Measurements from ENCODE around the gene BTBD8. TPM values are rescaled to one million over a fixed set of nuclear protein-coding genes. Genes with fewer than 3 reads are reported as not detected.

Gene BTBD8
- total RNA-seq, 1 donor from 2014 or later: 3.6 TPM

DNA sequence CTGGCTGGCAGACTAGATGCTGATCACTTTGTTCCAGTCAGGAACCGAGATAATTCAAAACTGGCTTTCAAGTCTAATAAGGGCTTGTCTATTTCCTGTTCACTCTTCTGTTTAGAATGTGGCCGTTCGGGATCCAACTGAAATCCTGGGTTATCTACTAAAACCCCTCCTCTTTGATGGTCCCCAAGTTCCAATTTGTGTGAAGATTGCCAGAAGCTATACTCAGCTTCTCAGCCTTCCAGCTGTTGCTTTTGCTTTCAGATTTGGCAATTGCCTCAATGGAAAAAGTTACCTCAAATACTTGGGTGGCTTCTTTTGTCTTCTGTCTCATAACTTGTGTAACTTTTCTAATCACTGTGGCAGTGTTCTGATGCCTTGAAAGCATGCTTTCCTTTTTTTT lies 43.7 kb downstream of the BTBD8 start:
- no peaks in the 10 kb centered on the region for H3K27me3 ChIP-seq
- no peak overlapping the region for H3K27ac ChIP-seq
- TF ChIP-seq, protein P1, sequence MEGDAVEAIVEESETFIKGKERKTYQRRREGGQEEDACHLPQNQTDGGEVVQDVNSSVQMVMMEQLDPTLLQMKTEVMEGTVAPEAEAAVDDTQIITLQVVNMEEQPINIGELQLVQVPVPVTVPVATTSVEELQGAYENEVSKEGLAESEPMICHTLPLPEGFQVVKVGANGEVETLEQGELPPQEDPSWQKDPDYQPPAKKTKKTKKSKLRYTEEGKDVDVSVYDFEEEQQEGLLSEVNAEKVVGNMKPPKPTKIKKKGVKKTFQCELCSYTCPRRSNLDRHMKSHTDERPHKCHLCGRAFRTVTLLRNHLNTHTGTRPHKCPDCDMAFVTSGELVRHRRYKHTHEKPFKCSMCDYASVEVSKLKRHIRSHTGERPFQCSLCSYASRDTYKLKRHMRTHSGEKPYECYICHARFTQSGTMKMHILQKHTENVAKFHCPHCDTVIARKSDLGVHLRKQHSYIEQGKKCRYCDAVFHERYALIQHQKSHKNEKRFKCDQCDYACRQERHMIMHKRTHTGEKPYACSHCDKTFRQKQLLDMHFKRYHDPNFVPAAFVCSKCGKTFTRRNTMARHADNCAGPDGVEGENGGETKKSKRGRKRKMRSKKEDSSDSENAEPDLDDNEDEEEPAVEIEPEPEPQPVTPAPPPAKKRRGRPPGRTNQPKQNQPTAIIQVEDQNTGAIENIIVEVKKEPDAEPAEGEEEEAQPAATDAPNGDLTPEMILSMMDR (IDR thresholded peaks at IDR 0.05): no peak
- no peak for DNase-seq (ENCODE audit: low spot score in 2 of 2)
- H3K9me3 ChIP-seq: no peaks in the 10 kb centered on the region
- no peak overlapping the region for H3K4me3 ChIP-seq
- intact Hi-C loops (cut with DNase I): no loop called here
- H3K4me1 ChIP-seq: no peaks in the 10 kb centered on the region
- H3K36me3 ChIP-seq: peaks cover 0 to 3% of the 10 kb centered on the region in 2 donors

DNA sequence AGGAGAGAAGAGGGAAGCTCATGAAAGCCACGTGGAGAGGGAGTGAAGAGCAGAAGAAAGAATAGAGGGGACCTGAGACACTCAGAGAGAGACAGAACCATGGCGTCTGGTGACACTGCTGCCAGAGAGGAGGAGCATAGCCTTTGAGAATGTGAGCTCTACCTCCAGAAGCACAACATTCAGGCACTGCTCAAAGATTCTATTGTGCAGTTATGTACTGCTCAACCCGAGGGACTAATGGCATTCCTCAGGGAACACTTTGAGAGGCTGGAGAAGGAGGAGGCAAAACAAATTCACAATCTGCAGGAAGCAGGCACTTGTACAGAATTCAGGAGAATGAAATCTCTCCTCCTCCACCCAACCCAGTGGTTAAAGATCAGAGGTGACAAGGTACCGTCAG lies 45.1 kb downstream of the BTBD8 start:
- H3K36me3 ChIP-seq: peaks cover 0 to 5% of the 10 kb centered on the region in 2 donors
- H3K27ac ChIP-seq: no peak overlapping the region
- no peaks in the 10 kb centered on the region for H3K27me3 ChIP-seq
- no peak for DNase-seq (ENCODE audit: low spot score in 2 of 2)
- H3K9me3 ChIP-seq: no peaks in the 10 kb centered on the region
- TF ChIP-seq, protein P1 (IDR thresholded peaks at IDR 0.05): no peak
- H3K4me3 ChIP-seq: no peak overlapping the region
- intact Hi-C loops (cut with DNase I): no loop called here
- H3K4me1 ChIP-seq: no peaks in the 10 kb centered on the region

DNA sequence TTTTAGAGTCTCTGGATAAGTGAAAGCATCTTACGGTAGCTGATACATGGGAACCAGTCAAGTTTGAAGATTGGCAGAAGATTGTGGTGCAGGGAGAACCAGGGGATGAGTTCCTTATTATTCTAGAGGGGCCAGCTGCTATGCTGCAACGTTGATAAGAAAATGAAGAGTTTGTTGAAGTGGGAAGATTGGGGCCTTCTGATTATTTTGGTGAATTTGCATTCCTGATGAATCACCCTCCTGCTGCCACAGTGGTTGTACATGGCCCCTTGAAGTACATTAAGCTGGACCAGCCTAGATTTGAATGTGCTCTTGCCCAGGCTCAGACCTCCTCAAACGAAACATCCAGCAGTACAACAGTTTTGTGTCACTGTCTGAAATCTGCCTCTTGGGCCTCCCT lies 45.9 kb downstream of the BTBD8 start:
- Histone ChIP-seq H3K27me3 (no peaks in the 10 kb centered on the region), H3K27ac (no peak overlapping the region), H3K9me3 (no peaks in the 10 kb centered on the region), H3K4me1 (no peaks in the 10 kb centered on the region), H3K36me3 (peaks cover 5 to 12% of the 10 kb centered on the region in 2 donors), H3K4me3 (no peak overlapping the region)
- TF ChIP-seq, protein P1 (IDR thresholded peaks at IDR 0.05): no peak
- no peak for DNase-seq (ENCODE audit: low spot score in 2 of 2)
- intact Hi-C loops (cut with DNase I): no loop called here

DNA sequence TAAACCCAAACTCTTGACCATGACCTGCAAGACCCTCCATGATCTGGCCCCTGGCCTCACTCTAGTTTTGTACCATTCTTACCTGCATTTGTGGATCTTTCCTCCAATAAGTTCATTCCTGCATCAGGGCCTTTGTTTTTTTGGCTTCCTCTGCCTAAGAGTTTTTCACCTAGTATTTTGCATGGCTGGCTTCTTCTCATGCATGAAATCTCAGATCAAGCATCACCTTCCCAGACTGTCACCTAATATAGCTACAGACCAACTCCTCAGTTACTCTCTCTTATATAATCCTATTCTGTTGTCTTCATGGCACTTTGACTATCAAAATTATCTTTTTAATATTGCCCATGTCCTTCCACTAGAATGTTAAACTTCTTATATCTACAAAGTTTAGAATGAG lies 54.2 kb downstream of the BTBD8 start:
- H3K36me3 ChIP-seq: peaks cover 5 to 15% of the 10 kb centered on the region in 2 donors
- DNase-seq (ENCODE audit: low spot score in 2 of 2): no peak
- H3K4me3 ChIP-seq: no peak overlapping the region
- no peaks in the 10 kb centered on the region for H3K4me1 ChIP-seq
- H3K27me3 ChIP-seq: no peaks in the 10 kb centered on the region
- intact Hi-C loops (cut with DNase I): no loop called here
- TF ChIP-seq, protein P1 (IDR thresholded peaks at IDR 0.05): no peak
- H3K9me3 ChIP-seq: no peaks in the 10 kb centered on the region
- H3K27ac ChIP-seq: no peak overlapping the region

DNA sequence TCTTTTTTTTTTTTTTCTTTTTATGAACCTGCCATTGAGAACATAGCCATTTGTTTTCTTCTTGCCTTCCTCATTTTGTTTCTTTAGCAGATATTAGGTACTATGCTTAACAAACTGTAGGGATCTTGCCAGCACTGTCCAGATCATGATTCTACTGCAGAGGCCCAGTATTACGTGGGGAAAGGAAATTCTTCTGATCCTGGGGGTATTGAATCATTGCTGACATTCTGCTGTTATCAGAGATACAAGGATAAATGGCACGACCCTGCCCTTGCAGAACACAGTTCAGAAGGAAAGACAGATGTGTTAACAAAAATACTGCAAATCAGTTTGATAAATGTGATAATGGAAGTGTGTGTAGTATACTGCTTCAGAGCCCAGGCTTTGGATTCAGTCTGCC lies 56.2 kb downstream of the BTBD8 start:
- H3K9me3 ChIP-seq: no peaks in the 10 kb centered on the region
- no peak for DNase-seq (ENCODE audit: low spot score in 2 of 2)
- TF ChIP-seq, protein P1 (IDR thresholded peaks at IDR 0.05): no peak
- intact Hi-C loops (cut with DNase I): no loop called here
- H3K36me3 ChIP-seq: peaks cover 0 to 3% of the 10 kb centered on the region in 2 donors
- no peaks in the 10 kb centered on the region for H3K4me1 ChIP-seq
- H3K27me3 ChIP-seq: no peaks in the 10 kb centered on the region
- H3K27ac ChIP-seq: no peak overlapping the region
- H3K4me3 ChIP-seq: no peak overlapping the region

DNA sequence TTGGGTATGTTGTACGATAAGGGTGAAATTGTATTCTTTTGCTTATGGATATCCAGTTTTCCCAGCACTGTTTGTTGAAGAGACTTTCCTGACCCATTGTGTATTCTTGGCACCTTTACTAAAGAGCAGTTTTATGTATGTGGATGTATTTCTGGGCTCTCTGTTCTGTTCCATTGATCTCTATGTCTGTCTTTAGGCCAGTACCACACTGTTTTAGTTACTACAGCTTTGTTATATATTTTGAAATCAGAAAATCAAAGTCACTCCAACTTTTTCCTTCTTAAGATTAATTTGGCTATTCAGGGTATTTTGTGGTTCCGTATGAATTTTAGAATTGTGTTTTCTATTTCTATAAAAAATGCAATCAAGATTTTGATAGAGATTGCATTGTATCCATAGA lies 74.8 kb downstream of the BTBD8 start:
- no peak overlapping the region for H3K27ac ChIP-seq
- no peak for DNase-seq (ENCODE audit: low spot score in 2 of 2)
- no peaks in the 10 kb centered on the region for H3K4me1 ChIP-seq
- no peak overlapping the region for H3K4me3 ChIP-seq
- TF ChIP-seq, protein P1 (IDR thresholded peaks at IDR 0.05): no peak
- peaks cover 5 to 24% of the 10 kb centered on the region in 2 donors for H3K36me3 ChIP-seq
- intact Hi-C loops (cut with DNase I): no loop called here
- H3K27me3 ChIP-seq: no peaks in the 10 kb centered on the region
- peaks cover 0 to 32% of the 10 kb centered on the region in 2 donors for H3K9me3 ChIP-seq
